GM12878 (cell line): ENCODE data around the gene LRBA. TPM values are rescaled to one million over a fixed set of nuclear protein-coding genes. Genes with fewer than 3 reads are reported as not detected.

Experiments
- CBFB ChIP-seq: IDR thresholded peaks from 2 replicates; pipeline ENCODE4 v1.6.1; 2016; ENCODE audit warnings: antibody characterized with exemption, low read depth
- CHD2 ChIP-seq: IDR thresholded peaks from 2 replicates; pipeline ENCODE4 v1.6.1; 2011; ENCODE audit warnings: low read depth, low read length, improper control_type of control experiment, borderline replicate concordance
- FOXM1 ChIP-seq: IDR thresholded peaks from 2 replicates; pipeline ENCODE4 v1.6.1; 2012; ENCODE audit warnings: low read depth, mild to moderate bottlenecking, inconsistent platforms, low read length, moderate library complexity
- MTA3 ChIP-seq: IDR thresholded peaks from 2 replicates; pipeline ENCODE4 v1.6.1; 2012; ENCODE audit warnings: low read length, inconsistent platforms, borderline replicate concordance
- NR2C2 ChIP-seq: IDR thresholded peaks from 2 replicates; pipeline ENCODE4 v1.6.1; 2011; ENCODE audit warnings: borderline replicate concordance, low read depth; ENCODE audit not compliant: control insufficient read depth, insufficient read length
- PRDM15 ChIP-seq: fragments of 450-650 bp; formaldehyde crosslinking; IDR thresholded peaks from 2 replicates; pipeline ENCODE4 v1.4.0; 2020; ENCODE audit warnings: mild to moderate bottlenecking, moderate library complexity
- SMAD1 ChIP-seq: fragments of 450-650 bp; IDR thresholded peaks from 2 replicates; pipeline ENCODE4 v1.6.1; 2018; ENCODE audit warnings: mild to moderate bottlenecking, low read depth; ENCODE audit not compliant: partially characterized antibody
- polyA plus RNA-seq, 11 experiments: library from polyadenylated mRNA; depleted of rRNA in 4 of 11; unstranded in 6 of 11; stranded (reverse) in 5 of 11; fragments of >200 nt; fragmentation: Nextera tagmentation in 4 of 11; fragmentation: Illumina TruSeq in 1 of 11; extraction: Ambion mirVana in 4 of 11; extraction: Trizol in 1 of 11; gene quantifications; 1 replicate in 1 of 11; 2 replicates in 10 of 11; pipeline versions ENCODE4 v1.2.1 to v1.2.3, GENCODE V29; 2011 to 2016; ENCODE audit warnings: inconsistent platforms in 2 of 11, missing spikeins in 2 of 11, low read depth in 1 of 11
- total RNA-seq, 4 experiments: library from RNA; depleted of rRNA in 3 of 4; stranded (reverse); fragments of >200 nt in 3 of 4; fragmentation: Illumina TruSeq in 1 of 4; extraction: Trizol in 1 of 4; gene quantifications; 2 replicates each; pipeline versions ENCODE4 v1.2.1 to v1.2.3, GENCODE V29; 2013 to 2021
- TF ChIP-seq, protein P1 (sequence below): fragments of 450-650 bp; IDR thresholded peaks from 2 replicates; pipeline ENCODE4 v1.6.1; 2017; ENCODE audit warnings: mild to moderate bottlenecking, moderate library complexity
- TF ChIP-seq, protein P2 (sequence below): IDR thresholded peaks from 2 replicates; pipeline ENCODE4 v1.6.1; 2012; ENCODE audit warnings: mild to moderate bottlenecking, low read depth, low read length

Gene LRBA
- total and polyA plus RNA-seq, 10 of the 15 experiments (the other 5 are each of a cell fraction or from before 2014, with no cell fraction given), result 20.3 to 93.4 (median 55.0) TPM

- TF ChIP-seq NR2C2 (no peak), CBFB (no peak), PRDM15 (CRISPR knock-in tag) (no peak), MTA3 (no peak), SMAD1 (no peak), FOXM1 (no peak), CHD2 (no peak)
- TF ChIP-seq, protein P1, sequence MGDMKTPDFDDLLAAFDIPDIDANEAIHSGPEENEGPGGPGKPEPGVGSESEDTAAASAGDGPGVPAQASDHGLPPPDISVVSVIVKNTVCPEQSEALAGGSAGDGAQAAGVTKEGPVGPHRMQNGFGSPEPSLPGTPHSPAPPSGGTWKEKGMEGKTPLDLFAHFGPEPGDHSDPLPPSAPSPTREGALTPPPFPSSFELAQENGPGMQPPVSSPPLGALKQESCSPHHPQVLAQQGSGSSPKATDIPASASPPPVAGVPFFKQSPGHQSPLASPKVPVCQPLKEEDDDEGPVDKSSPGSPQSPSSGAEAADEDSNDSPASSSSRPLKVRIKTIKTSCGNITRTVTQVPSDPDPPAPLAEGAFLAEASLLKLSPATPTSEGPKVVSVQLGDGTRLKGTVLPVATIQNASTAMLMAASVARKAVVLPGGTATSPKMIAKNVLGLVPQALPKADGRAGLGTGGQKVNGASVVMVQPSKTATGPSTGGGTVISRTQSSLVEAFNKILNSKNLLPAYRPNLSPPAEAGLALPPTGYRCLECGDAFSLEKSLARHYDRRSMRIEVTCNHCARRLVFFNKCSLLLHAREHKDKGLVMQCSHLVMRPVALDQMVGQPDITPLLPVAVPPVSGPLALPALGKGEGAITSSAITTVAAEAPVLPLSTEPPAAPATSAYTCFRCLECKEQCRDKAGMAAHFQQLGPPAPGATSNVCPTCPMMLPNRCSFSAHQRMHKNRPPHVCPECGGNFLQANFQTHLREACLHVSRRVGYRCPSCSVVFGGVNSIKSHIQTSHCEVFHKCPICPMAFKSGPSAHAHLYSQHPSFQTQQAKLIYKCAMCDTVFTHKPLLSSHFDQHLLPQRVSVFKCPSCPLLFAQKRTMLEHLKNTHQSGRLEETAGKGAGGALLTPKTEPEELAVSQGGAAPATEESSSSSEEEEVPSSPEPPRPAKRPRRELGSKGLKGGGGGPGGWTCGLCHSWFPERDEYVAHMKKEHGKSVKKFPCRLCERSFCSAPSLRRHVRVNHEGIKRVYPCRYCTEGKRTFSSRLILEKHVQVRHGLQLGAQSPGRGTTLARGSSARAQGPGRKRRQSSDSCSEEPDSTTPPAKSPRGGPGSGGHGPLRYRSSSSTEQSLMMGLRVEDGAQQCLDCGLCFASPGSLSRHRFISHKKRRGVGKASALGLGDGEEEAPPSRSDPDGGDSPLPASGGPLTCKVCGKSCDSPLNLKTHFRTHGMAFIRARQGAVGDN, result no peak
- TF ChIP-seq, protein P2, sequence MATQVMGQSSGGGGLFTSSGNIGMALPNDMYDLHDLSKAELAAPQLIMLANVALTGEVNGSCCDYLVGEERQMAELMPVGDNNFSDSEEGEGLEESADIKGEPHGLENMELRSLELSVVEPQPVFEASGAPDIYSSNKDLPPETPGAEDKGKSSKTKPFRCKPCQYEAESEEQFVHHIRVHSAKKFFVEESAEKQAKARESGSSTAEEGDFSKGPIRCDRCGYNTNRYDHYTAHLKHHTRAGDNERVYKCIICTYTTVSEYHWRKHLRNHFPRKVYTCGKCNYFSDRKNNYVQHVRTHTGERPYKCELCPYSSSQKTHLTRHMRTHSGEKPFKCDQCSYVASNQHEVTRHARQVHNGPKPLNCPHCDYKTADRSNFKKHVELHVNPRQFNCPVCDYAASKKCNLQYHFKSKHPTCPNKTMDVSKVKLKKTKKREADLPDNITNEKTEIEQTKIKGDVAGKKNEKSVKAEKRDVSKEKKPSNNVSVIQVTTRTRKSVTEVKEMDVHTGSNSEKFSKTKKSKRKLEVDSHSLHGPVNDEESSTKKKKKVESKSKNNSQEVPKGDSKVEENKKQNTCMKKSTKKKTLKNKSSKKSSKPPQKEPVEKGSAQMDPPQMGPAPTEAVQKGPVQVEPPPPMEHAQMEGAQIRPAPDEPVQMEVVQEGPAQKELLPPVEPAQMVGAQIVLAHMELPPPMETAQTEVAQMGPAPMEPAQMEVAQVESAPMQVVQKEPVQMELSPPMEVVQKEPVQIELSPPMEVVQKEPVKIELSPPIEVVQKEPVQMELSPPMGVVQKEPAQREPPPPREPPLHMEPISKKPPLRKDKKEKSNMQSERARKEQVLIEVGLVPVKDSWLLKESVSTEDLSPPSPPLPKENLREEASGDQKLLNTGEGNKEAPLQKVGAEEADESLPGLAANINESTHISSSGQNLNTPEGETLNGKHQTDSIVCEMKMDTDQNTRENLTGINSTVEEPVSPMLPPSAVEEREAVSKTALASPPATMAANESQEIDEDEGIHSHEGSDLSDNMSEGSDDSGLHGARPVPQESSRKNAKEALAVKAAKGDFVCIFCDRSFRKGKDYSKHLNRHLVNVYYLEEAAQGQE, result no peak
- TF ChIP-seq, all 136 proteins: peak for 0
Measured at GRCh38 chr4:150982557-150983233, 32.4 kb downstream of the LRBA start (continued).
